ENCODE data around the gene SPATA31C2.
A peak's percentile ranks its signal among the peaks of the same experiment; 100 is the strongest.

DNA sequence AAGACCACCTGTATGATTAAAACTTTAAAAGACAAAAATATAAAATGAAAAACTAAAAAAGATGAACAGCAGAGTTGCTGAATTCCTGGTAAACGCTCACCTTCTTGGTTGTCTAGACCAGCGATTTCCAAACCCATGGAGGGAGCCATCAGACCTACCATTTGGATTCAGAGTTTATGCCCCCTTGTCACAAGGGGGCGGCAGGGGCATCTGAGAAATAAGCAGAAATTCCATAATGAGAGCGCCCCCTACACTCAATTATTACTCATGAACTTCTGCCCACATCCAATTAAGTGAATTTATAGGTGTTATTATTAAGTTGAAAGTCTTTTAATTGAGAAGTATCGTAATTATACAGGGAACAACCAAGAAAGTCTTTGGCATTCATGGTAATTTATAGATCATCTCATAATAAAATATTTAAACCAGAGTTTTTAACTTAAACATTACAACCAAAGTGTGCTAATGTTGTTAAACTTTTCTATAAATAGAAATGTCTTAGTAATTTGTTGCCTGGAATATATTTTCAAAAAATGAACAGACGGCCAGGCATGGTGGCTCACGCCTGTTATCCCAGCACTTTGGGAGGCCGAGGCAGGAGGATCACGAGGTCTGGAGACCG lies 35.2 kb upstream of the SPATA31C2 start:
- no peak for TF ChIP-seq EZH2 (IDR thresholded peaks at IDR 0.05; ENCODE audit: low read length, missing control alignments)
- TF ChIP-seq, protein P1, sequence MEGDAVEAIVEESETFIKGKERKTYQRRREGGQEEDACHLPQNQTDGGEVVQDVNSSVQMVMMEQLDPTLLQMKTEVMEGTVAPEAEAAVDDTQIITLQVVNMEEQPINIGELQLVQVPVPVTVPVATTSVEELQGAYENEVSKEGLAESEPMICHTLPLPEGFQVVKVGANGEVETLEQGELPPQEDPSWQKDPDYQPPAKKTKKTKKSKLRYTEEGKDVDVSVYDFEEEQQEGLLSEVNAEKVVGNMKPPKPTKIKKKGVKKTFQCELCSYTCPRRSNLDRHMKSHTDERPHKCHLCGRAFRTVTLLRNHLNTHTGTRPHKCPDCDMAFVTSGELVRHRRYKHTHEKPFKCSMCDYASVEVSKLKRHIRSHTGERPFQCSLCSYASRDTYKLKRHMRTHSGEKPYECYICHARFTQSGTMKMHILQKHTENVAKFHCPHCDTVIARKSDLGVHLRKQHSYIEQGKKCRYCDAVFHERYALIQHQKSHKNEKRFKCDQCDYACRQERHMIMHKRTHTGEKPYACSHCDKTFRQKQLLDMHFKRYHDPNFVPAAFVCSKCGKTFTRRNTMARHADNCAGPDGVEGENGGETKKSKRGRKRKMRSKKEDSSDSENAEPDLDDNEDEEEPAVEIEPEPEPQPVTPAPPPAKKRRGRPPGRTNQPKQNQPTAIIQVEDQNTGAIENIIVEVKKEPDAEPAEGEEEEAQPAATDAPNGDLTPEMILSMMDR (conservative IDR thresholded peaks at IDR 0.05 in 1 of 2, IDR thresholded peaks at IDR 0.05 in 1 of 2; ENCODE audit: low read depth in 1 of 2, low read length in 2 of 2): peak; percentile 61 to 69
